ENCODE measurements around the gene OPRM1. TPM values are rescaled to one million over a fixed set of nuclear protein-coding genes. Genes with fewer than 3 reads are reported as not detected.

Gene OPRM1
- total and polyA plus RNA-seq, 8 donors = 0.45 to 1.5 TPM; not detected in 6

GRCh38 chr6:154060076-154060475 lies 21.0 kb downstream of the OPRM1 start:
- TF ChIP-seq CTCF (IDR thresholded peaks at IDR 0.05) (no peak), POLR2A (IDR thresholded peaks at IDR 0.05) (no peak), POLR2AphosphoS5 (IDR thresholded peaks at IDR 0.05) (no peak), EP300 (IDR thresholded peaks at IDR 0.05) (no peak)
- 79 to 90% (median 87%) methylated on average over 3 of the region's 3 CpGs for WGBS, 5 donors
- H3K36me3 ChIP-seq = no peaks in the 10 kb centered on the region
- peaks cover 0 to 7% (median 2%) of the 10 kb centered on the region in 4 donors for H3K9me3 ChIP-seq
- intact Hi-C loops (cut with DNase I; ENCODE audit: low total_unique reads) = no loop called here
- DNase-seq = no peak
- no peak overlapping the region for H3K27ac ChIP-seq
- H3K27me3 ChIP-seq = no peaks in the 10 kb centered on the region
- H3K4me3 ChIP-seq = no peak overlapping the region
- no peaks in the 10 kb centered on the region for H3K4me1 ChIP-seq

- TF ChIP-seq POLR2AphosphoS5 (IDR thresholded peaks at IDR 0.05) = no peak
- TF ChIP-seq EP300 (IDR thresholded peaks at IDR 0.05) = no peak
- no peak for TF ChIP-seq POLR2A (IDR thresholded peaks at IDR 0.05)
- TF ChIP-seq CTCF (IDR thresholded peaks at IDR 0.05) = no peak
- Histone ChIP-seq H3K4me1 (no peaks in the 10 kb centered on the region), H3K9me3 (peaks cover 0 to 6% (median 3%) of the 10 kb centered on the region in 4 donors), H3K27me3 (no peaks in the 10 kb centered on the region), H3K36me3 (no peaks in the 10 kb centered on the region), H3K27ac (no peak overlapping the region), H3K4me3 (no peak overlapping the region)
- intact Hi-C loops (cut with DNase I; ENCODE audit: low total_unique reads) = no loop called here
- no peak for DNase-seq
- 69 to 81% (median 78%) methylated on average over 2 of the region's 2 CpGs for WGBS, 5 donors
These were observed 31.0 kb downstream of the OPRM1 start for GRCh38 chr6:154070041-154070440.

- DNase-seq = no peak
- H3K27ac ChIP-seq = no peak overlapping the region
- H3K36me3 ChIP-seq = no peaks in the 10 kb centered on the region
- H3K9me3 ChIP-seq = peaks cover 0 to 6% (median 0%) of the 10 kb centered on the region in 4 donors
- intact Hi-C loops (cut with DNase I; ENCODE audit: low total_unique reads) = no loop called here
- no peak overlapping the region for H3K4me3 ChIP-seq
- H3K4me1 ChIP-seq = no peaks in the 10 kb centered on the region
- TF ChIP-seq POLR2AphosphoS5 (IDR thresholded peaks at IDR 0.05) = no peak
- no peak for TF ChIP-seq EP300 (IDR thresholded peaks at IDR 0.05)
- TF ChIP-seq CTCF (IDR thresholded peaks at IDR 0.05) = no peak
- TF ChIP-seq POLR2A (IDR thresholded peaks at IDR 0.05) = no peak
- WGBS, 5 donors = 76 to 85% (median 84%) methylated on average over 1 of the region's 1 CpG
- no peaks in the 10 kb centered on the region for H3K27me3 ChIP-seq
These were observed 31.6 kb downstream of the OPRM1 start for GRCh38 chr6:154070657-154071056.

DNA sequence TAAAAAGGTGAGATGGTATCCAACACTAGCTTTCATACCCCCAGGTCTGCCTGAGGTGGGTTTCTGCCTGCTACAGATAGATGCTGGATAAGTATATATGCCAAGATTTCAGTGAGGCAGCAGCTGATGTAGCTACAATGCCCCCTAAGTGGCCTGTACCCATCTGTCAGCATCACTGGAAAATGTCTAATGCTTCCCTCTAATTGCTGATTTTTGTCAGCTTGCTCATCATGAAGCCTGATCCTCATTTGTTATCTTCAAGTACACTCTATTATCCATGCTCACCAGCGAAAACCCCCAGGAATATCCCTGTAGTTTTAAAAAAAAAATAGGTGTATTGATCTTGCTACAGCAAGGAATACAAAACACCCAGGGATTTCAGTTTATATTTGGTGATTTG lies 32.2 kb downstream of the OPRM1 start:
- no peak for DNase-seq
- H3K9me3 ChIP-seq = peaks cover 0 to 6% (median 0%) of the 10 kb centered on the region in 4 donors
- H3K27ac ChIP-seq = no peak overlapping the region
- TF ChIP-seq CTCF (IDR thresholded peaks at IDR 0.05) (no peak), EP300 (IDR thresholded peaks at IDR 0.05) (no peak), POLR2A (IDR thresholded peaks at IDR 0.05) (no peak)
- no peaks in the 10 kb centered on the region for H3K27me3 ChIP-seq
- WGBS, 5 donors = 61 to 82% (median 69%) methylated on average over 1 of the region's 1 CpG
- intact Hi-C loops (cut with DNase I; ENCODE audit: low total_unique reads) = no loop called here
- no peaks in the 10 kb centered on the region for H3K4me1 ChIP-seq
- H3K36me3 ChIP-seq = no peaks in the 10 kb centered on the region
- H3K4me3 ChIP-seq = no peak overlapping the region
